GDM1 (cell line): ENCODE results near the gene NRF1.
"Not testable (repeated sequence)": the region's sequence is repeated elsewhere in the genome, so short reads cannot be mapped to it uniquely, and the experiment has no call there.

Source experiments
- DNase-seq: peaks from one replicate; lab custom pipeline; 2025; lab: John Stamatoyannopoulos, UW

The NRF1 gene

DNA sequence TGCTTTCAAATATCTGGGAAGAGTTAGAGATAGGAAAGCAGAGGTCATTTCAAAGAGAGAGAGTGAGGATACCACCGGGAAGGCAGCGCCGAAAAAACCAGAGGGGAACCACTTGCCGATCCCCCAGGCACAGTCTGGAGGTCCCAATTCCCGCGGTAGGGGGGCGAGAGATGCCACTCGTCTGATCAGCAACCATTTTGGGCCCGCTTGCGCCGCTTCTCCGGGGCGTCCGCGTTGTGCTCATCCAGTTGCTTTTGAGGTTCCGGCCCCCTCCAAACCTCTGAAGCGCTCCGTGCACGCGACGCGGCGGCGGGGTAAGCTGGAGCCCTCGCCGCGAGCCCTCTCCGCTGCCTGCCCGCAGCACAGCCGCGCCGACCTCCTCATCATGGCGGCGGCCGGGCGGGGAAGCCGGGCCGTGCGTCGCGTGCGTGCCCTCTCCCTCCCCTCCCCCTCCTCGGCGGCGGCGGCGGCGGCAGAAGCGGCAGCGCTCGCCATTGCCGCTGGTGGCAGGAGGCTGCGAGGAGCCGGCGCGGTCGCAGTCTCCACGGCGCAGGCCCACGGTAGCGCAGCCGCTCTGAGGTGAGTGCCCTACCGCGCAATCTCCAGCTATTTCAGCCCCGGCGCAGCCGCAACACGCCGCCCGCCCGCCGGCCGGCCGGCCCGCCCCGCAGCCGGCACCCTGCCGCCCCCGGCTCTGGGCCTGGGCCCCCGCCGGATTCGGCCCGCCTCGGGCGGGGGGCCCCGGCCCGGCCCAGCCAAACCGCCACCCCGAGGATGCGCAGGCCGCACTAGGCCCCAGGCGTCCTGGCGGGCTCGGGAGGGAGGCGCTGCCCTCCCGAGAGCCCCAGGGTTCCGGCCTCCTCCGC, at the start of gene NRF1:
Gene NRF1 (plus strand): TSS at position 475 of the 866 bp plus-strand sequence. CDS start 45,632 bp downstream, outside the sequence.
- peak; percentile 94 for DNase-seq

DNA sequence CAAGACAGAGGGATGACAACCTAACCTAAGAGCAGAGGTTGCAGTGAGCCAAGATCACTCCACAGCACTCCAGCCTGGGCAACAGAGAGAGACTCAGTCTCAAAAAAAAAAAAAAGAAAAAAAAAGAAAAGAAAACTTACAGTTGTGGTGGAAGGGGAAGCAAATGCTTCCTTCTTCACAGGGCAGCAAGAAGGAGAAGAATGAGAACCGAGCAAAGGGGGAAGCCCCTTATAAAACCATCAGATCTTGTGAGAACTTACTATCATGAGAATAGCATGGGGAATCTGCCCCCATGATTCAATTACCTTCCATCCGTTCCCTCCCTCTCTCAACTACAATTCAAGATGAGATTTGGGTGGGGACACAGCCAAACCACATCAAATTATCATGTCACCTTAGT, 45.2 kb upstream of the NRF1 start:
- DNase-seq = peak; percentile 12

DNA sequence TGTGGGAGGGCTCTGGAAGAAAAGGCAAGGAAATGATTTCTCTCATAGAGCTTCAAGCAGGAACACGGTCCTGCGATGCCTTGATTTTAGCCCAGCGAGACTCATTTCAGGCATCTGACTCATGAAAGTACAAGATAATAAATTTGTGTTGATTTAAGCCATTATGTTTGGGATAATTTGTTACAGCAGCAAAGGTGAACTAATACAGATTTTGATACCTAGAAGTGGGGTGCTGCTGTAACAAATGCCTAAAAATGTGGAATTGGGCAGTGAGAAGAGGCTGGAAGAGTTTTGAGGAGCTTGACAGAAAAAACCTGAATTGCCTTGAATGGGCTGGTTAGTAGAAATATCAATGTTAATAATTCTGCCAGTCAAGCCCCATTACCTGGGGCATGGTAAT, 44.1 kb upstream of the NRF1 start:
- no peak for DNase-seq

DNA sequence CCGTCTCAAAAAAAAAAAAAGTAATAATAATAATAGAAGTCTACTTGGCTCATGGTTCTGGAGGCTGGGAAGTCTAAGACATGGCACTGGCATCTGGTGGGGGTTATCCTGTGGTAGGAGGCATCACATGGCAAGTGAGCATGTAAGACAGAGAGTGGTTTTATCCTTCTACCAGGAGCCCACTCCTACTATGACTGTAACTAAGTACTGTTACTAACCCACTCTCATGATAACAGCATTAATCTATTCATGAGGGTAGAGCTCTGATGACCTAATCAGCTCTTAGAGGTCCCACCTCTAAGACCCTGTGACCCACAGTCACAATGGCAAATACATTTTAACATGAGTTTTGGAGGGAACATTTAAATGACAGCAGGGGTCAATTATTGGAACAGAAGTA, 43.3 kb upstream of the NRF1 start:
- DNase-seq = no peak

DNA sequence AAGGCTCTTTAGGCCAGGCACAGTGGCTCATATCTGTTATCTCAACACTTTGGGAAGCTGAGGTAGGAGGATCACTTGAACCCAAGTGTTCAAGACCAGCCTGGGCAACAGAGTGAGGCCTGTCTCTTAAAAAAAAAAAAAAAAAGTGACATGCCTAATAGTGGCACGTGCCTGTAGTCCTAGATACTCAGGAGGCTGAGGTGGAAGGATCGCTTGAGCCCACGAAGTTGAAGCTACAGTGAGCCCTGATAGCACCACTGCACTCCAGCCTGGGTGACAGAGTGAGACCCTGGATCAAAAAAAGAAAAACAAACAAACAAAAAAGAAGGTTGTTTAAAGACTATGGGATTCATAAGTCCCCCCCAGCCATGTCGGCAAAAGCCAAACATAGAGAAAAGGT, 42.2 kb upstream of the NRF1 start:
- no peak for DNase-seq

DNA sequence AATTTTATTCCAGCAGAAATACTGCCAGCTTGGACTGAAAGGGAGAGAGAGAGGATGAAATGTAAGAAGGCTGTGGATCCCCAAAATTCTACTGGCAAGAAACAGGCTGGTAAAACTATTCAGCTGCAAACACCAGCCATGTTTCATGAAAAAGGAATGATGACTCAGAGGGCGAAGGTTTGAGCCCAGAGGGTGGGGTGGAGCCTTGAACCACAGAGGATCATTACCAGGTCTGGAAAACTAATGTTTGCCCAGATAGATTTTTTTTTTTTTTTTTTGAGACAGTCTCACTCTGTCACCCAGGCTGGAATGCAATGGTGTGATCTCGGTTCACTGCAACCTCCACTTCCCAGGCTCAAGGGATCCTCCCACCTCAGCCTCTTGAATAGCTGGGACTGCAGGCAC, 41.7 kb upstream of the NRF1 start:
- DNase-seq = no peak

DNA sequence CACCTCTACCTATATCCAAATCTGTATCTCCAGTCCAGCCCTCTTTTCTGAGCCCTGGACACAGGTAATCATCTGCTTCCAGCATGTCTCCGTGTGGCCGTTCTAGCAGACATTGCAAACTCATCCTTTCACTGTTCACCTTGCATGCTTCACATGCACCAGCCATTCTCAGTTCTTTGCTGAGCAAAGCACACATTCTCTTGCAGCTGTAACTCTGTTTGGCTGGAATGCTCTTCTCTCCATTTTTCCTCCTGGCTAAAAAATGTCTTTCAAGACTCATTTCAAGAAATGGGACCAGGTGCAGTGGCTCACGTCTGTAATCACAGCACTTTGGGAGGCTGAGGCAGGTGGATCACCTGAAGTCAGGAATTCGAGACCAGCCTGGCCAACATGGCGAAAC, 40.3 kb upstream of the NRF1 start:
- no peak for DNase-seq

DNA sequence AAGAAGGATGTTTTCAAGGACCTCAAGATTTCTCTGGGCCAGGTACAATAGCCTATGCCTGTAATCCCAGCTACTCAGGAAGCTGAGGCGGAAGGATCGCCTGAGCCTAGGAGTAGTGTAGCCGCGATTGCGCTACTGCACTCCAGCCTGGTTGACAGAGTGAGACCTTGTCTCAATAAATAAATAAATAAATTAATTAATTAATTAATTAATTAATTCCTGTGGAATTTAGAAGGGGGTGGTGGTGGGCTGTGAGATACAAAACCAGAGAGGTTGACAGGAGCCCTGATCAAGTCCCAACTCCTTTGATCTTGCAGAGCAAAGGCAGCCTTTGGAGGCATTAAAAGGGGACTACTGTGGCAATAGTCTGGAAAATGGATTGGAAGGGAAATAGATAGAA, 39.3 kb upstream of the NRF1 start:
- no peak for DNase-seq

DNA sequence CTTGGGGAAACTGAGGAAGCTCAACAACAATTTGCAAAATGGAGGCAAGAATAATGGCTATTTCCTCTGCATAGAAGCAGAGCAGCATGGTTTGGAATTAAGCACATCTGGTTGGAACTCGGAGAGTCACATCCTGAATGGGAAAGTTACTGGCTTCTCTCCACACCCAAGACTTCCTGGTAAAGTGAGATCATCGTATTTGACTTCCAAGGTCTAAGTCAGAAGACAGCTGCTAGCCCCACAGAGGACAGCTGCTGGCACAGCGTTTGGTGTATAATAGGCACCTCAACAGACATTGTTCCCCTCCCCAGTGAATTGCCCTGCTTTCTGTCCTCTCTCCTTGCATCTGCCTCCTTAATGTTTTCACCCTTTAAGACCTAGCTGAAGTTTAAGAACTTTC, 37.0 kb upstream of the NRF1 start:
- no peak for DNase-seq

DNA sequence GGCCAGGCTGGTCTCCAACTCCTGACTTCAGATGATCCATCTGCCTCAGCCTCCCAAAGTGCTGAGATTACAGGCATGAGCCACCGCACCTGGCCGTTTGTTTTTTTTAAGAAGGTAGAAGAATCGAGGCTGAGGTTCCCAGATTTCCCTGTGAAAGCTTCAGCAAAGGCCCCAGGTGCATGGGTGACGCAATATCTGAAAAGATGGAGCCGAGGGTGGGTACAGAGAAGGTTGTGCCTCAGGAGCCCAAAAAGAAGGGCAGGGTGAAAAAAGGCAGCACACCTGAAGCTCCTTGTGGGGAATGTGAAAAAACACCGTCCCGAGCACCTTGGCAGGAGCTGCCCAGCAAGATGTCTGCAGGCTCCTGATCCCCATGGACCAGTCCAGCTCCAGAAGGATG, 35.8 kb upstream of the NRF1 start:
- DNase-seq = no peak

DNA sequence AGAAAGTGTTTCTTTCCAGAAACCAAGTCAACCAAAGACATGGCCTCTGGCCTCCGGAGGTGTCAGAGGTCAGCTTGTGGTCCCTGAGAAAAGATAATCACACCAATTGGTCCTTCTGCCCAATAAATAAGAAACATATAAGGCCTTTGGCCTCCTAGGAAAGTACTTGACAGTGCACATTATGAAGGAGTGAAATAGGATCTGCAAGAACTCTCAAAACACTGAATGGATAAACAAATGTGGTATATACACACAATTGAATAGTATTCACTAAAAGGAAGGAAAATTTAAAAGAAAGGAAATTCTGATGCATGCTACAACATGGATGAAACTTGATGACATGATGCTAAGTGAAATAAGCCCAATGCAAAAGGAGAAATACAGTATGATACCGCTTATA, 35.4 kb upstream of the NRF1 start:
- no peak for DNase-seq

DNA sequence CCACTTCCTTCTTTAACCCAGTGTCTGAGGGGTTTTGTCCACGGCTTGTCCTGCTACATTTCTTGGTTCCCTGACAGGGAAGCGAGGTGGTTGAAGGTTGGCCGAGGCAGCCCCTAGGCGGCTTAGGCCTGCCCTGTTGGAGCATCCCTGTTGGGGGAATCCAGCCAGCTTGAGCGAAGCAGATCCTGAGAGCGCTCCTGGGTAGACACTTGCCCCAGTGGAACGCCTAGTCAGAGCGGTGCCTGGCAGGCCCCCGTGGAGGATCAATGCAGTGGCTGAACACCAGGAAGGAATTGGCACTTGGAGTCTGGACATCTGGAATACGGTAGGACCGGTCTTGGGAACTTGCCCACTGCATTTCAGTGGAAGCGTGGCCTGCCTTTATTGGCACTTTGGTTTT, 32.7 kb upstream of the NRF1 start:
- no peak for DNase-seq

DNA sequence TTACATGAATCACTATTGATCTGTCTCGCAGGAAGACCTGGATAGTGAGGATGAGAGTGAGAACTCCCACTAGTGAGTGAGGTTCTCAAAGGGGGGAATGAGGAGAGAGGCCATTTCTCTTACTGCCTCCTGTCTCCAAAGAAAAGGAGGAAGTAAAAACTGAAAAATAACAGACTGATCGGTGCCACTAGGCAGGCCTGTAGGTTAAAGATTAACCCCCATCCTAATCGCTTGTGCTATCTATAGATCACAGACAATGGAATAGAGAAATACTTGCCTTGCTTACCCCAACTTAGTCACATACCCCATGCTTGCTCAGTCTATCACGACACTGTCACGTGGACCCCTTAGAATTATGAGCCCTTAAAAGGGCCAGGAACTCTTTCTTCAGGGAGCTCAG, 25.3 kb upstream of the NRF1 start:
- DNase-seq = not testable (repeated sequence)

DNA sequence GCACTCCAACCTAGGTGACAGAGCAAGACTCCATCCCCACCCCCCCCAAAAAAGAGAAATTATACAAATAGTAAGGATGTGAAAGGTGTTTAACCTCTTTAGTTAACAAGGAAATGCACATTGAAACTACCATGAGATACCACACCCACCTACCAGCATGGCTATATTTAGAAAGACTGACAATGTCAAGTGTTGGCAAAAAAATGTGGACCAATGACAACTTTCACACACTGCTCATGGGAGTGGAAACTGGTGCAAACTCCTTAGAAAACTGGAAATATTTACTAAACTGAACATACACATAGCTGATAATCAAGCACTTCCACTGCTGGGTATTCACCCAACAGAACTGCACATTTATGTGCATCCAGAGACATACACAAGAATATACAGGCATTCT, 23.3 kb upstream of the NRF1 start:
- DNase-seq = no peak

DNA sequence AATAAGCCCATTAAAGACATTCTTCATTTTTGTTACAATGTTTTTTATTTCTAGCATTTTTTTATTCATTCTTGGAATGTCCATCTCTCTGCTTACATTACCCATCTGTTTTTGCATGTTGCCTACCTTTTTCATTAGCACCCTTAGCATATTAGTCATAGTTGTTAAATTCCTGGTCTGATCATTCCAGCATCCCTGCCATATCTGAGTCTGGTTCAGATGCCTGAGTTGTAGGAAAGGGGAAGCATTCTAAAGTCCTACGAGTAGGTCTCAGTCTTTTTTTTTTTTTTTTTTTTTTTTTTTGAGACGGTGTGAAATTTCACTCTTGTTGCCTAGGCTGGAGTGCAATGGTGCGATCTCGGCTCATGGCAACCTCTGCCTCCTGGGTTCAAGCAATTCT, 19.7 kb upstream of the NRF1 start:
- no peak for DNase-seq

DNA sequence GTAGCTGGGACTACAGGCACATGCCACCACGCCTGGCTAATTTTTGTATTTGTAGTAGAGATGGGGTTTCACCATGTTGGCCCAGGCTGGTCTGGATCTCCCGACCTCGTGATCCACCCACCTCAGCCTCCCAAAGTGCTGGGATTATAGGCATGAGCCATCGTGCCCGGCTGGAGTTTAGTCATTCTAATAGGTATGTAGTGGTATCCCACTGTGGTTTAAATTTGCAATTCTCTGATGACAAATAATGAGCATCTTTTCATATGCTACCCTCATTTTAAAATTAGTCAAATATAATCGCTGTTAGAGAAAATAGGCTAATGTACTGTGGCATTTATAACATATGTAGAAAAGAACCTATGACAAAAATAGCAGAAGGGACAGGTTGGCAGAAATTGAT, 15.1 kb upstream of the NRF1 start:
- not testable (repeated sequence) for DNase-seq

DNA sequence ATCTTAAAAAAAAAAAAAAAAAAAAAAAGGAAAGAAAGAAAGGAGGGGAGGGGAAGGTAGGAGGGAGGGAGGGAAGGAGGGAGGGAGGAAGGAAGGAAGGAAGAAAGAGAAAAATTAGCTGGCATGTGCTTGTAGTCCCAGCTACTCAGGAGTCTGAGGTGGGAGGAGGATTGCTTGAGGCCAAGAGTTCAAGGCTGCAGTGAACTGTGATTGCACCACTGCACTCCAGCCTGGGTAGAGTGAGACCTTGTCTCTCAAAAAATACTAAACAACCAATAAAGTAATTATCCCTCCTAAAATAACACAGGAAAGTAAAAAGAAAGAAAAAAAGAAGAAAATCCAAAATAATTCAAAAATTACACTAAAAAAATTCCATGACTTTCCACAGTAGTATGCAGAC, 13.8 kb upstream of the NRF1 start:
- no peak for DNase-seq

DNA sequence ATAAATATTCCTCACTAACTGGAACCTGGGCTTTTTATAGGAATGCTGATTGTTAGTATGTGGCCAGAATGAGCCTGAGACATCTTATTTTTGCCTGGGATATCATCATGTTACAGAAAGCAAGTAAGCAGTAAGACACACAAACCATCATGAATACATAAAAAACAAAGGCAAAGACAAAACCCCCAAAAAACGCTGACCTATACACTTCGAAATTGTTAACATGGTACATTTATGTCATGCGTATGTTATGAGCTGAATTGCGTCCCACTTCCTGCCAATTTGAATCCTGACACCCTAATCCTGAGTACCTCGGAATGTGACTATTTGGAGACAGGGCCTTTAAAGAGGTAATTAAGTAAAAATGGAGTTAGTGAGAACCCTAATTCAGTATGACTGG, 12.3 kb upstream of the NRF1 start:
- DNase-seq = no peak

DNA sequence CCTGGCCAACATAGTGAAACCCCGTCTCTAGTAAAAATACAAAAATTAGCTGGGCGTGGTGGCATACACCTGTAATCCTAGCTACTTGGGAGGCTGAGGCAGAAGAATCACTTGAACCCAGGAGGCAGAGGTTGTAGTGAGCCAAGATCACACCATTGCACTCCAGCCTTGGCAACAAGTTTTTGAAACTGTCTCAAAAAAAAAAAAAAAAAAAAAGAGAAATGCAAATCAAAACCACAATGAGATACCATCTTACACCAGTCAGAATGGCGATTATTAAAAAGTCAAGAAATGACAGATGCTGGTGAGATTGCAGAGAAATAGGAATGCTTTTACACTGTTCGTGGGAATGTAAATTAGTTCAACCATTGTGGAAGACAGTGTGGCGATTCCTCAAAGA, 7.9 kb upstream of the NRF1 start:
- DNase-seq = not testable (repeated sequence)

DNA sequence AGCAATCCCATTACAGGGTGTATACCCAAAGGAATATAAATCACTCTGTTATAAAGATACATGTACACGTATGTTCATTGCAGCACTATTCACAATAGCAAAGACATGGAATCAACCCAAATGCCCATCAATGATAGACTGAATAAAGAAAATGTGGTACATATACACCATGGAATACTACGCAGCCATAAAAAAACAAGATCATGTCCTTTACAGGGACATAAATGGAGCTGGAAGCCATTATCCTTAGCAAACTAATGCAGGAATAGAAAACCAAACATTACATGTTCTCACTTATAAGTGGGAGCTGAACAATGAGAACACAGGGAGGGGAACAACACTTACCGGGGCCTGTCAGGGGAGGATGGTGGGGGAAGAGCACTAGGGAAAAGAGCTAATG, 7.5 kb upstream of the NRF1 start:
- DNase-seq = not testable (repeated sequence)

DNA sequence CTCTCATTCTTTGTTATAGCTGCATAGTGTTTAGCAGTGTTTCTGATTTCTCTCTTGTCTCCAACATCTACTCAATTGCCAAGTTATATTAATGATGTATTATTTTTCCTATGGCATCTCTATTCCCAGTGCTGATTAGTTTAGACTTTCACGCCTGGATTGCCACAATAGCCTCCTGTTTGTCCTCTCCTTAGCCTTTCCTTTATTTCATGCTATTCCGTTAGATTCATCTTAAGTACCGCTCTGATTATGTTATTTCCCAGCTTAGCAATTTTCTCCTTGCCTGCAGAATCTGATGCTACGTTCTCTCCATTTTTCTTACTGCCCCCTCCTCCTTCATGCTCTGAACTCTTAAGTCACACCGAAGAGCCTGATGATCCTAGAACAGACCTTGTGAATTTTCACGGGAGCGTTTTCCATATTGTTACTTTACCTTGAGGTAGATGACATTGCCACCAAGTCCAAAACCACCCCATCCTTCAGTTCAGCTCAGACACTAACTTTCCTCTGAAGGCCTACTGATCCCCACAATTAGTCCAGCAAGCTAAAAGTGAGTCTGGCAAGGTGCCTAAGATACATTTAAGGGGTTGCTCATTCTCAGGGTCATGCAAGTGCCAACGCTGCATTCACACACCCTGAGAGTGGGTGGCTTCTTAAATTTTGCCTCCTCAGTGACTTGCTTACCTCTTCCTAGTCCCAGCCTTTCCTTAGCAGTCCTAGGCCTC, 6.6 kb upstream of the NRF1 start:
- DNase-seq = no peak

DNA sequence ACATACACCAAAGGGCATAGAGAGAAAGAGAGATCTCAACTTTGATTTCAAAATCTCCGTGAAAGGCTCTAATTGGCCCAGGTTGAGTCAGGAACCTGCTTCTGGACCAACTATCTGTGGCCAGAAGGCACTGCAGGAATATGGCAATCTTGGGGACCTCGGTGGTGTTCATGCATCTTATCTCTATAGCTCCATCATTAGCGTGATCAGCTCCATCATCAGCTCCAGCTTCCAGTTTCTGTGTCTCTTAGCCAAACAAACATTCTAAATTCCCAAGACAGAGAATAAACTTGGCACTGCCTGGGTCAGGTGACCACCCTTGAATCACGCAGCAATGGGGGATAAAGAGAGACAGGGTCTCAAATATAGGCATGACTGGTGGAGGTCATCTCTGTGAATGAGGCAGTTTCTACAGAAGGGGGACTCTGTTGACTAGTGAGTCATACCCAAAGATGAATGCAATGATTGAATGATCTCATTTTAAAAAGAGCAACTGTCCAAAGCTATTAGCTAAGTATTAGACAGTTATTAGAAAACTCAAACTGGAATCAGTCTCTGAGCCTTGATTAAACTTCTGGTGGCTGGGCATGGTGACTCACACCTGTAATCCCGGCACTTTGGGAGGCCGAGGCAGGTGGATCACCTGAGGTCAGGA, 5.4 kb upstream of the NRF1 start:
- no peak for DNase-seq

DNA sequence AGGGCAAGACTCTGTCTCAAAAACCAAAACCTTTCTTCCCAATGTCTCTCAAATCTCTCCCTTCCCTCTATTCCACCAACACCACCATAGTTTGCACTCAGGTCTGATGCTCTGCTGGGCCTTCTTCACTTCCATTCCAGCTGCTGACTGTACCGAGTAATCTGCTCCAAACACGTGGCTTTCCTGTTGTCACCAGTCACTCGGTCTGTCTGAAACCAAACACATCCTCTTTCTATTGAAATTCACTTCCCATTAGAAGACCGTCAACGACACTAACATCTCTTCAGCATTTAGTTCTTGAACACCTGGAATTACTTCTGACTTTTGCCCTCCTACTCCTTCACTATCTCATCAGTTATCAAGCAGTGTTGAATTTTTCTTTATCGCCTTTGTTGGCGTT, 4.7 kb upstream of the NRF1 start:
- DNase-seq = peak; percentile 12
